NCI-H2107 treated with DMSO at 0.1 percent for 48 hours (cell line): ENCODE results near the gene TMEM54.

ENCODE experiments used
- DNase-seq: peaks from one replicate; lab custom pipeline; 2025; ENCODE audit not compliant: unreplicated experiment; lab: John Stamatoyannopoulos, UW

Gene TMEM54

GRCh38 chr1:32864375-32865019 lies 36.7 kb downstream of the TMEM54 start:
- DNase-seq = no peak

GRCh38 chr1:32863881-32864245 lies 37.3 kb downstream of the TMEM54 start:
- no peak for DNase-seq

GRCh38 chr1:32863218-32863880 lies 37.8 kb downstream of the TMEM54 start:
- DNase-seq = no peak

GRCh38 chr1:32861904-32862695 lies 39.1 kb downstream of the TMEM54 start:
- no peak for DNase-seq

- no peak for DNase-seq
These were observed 40.6 kb downstream of the TMEM54 start for GRCh38 chr1:32860566-32860965.

GRCh38 chr1:32859915-32860314 lies 41.3 kb downstream of the TMEM54 start:
- DNase-seq = no peak

GRCh38 chr1:32858791-32859190 lies 42.4 kb downstream of the TMEM54 start:
- no peak for DNase-seq

GRCh38 chr1:32858136-32858535 lies 43.1 kb downstream of the TMEM54 start:
- DNase-seq = no peak

GRCh38 chr1:32855861-32856617 lies 45.1 kb downstream of the TMEM54 start:
- DNase-seq = no peak

GRCh38 chr1:32848354-32849063 lies 52.7 kb downstream of the TMEM54 start:
- DNase-seq = no peak
